HG02678 (cell line): ENCODE results near the gene MOV10L1.
"Not testable (repeated sequence)": the region's sequence is repeated elsewhere in the genome, so short reads cannot be mapped to it uniquely, and the experiment has no call there.

Experiments used
- ATAC-seq: cut with Tn5 transposase; IDR thresholded peaks from one replicate; pipeline ENCODE4 v1.9.1; 2021; ENCODE audit warnings: mild to moderate bottlenecking, moderate library complexity; ENCODE audit not compliant: unreplicated experiment

MOV10L1 gene

DNA sequence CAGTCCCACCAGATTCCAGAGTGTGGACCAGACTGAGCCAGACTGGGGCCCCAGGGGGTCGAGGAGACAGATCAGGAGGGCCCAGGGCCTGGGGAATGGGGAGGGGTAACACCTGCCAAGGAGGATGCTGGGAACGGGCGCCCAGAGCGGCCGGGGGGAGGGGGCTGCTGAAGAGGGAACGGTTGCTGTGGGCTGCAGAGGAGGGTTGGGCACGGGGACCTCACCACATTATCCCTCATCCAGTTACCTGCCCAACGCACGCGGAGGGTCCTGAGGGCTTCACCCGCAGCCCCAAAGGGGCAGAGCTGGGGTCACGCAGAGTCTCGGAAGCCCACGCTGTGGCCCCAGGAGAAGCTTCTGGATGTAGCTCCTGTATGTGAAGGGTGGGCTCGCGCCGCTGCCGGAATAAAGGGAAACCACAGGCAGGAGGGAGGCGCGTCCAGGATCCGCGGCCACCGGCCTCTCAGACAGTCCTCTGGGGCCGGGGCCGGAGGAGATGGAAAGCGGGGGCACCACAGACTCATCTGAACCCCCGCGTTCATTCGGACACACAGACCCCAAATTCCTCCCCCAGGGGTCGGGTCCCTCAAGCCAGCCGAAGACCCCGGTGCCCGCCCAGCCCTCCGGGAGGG is 110.1 kb downstream of the MOV10L1 start:
- peak; percentile 2 for ATAC-seq

DNA sequence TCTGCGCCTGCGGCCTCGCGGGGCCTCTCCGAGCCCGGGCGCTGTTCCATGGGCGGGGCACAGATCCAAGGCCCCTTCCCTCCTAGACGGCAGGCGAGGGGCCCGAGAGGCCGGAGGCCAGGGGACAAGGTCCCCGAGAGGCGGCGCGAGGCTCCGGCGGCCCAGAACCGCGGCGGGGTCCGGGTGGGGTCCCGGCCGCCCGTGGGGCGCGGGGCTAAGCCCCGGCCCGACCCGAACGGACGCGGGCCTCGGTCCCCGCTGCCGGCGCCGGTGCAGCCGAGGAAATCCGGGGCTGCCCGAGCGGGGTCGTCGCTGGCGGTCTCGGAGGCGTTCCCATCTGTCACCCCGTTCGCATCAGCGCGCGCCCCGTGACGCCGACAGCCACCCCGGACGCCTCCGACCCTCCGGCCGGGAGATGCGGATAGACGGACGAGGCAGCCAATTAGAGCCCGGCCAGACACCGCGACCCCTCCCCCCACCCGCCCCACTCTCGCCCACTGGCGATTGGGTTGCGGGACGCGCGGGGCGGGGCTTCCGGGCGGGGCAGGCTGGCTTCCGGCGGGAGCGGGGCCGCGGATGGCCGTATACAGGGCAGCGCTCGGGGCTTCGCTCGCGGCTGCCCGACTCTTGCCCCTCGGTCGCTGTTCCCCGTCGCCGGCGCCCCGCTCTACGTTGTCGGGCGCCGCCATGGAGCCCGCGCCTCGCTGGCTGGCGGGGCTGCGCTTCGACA is 110.8 kb downstream of the MOV10L1 start, which contains the start of gene SELENOO:
Gene SELENOO, plus strand, starts transcription at position 551 of the 730 bp plus-strand sequence. Its CDS starts 26 bp downstream, at position 577.
- ATAC-seq, result peak; percentile 71

DNA sequence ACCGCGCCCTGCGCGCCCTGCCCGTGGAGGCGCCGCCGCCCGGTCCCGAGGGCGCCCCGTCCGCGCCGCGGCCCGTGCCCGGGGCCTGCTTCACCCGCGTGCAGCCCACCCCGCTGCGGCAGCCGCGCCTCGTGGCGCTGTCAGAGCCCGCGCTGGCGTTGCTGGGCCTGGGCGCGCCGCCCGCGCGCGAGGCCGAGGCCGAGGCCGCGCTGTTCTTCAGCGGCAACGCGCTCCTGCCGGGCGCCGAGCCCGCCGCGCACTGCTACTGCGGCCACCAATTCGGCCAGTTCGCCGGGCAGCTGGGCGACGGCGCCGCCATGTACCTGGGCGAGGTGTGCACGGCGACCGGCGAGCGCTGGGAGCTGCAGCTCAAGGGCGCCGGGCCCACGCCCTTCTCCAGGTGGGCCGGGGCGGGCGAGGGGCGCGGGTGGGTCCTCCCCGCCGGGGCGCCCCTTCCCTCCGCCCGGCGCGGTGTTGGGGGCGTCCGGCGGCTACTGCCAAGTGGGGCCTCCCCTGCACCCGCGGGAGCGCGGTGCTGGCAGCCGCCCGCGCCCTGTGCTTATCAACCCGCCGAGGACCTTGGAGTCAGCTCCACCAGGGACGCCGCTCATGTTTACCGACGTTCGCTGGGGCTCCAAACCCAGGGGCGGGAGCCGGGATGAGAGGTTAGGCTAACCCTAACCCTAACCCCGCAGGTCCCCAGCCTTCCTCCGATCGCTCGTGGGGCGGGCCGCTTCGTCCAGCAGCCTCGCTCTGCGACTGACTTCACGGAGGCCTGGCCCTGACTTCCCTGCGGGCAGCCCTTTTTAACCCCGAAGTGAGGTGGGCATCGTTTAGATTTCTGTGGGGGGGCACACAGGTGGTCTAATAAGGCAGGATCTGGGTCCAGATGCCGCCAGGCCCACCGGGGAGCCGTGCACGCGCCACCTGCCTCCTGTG is 111.7 kb downstream of the MOV10L1 start:
- ATAC-seq, result peak; percentile 21

DNA sequence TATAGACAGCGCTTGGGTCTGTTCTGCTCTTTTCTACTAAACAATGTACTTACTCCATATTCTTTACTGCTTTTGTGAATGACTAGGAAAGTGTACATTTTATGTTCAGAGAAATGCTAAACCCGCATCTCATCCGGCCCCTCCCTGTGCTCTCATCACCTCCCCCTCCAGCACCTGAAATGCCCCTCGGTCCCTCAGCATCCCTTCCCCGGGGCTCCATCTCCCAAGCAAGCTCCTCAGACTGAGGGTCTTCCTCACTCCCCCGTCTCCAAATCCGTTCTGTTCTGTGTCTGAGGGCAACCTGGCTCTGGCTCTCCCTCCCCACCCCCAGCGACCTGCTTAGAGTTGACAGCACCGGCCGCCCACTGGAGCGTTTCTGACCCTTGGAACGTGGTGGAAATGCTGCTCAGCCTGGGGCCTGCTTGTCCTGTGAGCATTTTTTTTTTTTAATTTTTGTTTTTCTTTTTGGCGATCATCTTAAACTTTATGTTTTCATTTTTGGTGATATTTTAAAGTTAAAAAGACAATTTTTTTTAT is 112.4 kb downstream of the MOV10L1 start:
- ATAC-seq, result no peak

DNA sequence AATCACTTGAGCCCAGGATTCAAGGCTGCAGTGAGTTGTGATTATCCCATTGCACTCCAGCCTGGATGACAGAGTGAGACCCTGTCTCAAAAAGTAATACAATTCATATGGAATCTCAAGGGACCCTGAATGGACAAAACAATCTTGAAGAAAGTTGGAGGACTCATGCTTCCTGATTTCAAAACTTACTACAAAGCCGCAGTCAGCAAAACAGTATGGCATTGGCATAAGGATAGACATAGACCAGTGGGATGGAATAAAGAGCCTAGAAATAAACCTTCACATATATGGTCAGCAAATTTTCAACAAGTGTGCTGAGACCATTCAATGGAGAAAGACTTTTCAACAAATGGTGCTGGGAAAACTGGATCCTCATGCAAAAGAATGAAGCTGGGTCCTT is 113.5 kb downstream of the MOV10L1 start:
- no peak for ATAC-seq

DNA sequence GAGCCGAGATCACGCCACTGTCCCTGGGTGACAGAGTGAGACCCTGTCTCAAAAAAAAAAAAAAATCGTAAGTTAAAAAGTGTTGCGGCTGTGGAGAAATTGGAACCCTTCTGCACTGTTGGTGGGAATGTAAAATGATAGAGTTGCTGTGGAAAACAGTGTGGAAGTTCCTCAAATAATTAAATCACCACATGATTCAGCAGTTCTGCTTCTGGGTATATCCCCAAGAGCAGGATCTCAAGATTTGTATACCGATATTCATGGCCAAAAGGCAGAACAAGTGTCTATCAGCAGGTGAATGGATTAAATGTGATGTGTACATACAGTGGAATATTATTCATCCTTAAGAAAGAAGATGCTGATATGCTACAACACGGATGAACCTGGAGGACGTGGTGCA is 114.8 kb downstream of the MOV10L1 start:
- ATAC-seq, result no peak

DNA sequence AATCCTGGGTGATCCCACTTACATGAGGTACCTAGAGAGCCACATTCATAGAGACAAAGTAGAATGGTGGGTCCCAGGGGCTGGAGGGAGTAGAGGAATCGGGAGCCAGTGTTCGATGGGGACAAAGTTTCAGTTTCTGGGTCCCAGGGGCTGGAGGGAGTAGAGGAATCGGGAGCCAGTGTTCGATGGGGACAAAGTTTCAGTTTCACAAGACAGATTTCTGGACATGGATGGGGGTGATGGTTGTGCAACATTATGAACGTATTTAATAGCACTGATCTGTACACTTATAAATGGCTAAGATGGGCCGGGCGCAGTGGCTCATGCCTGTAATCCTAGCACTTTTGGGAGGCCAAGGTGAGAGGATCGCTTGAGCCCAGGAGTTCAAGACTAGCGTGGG is 115.2 kb downstream of the MOV10L1 start:
- ATAC-seq, result not testable (repeated sequence)

DNA sequence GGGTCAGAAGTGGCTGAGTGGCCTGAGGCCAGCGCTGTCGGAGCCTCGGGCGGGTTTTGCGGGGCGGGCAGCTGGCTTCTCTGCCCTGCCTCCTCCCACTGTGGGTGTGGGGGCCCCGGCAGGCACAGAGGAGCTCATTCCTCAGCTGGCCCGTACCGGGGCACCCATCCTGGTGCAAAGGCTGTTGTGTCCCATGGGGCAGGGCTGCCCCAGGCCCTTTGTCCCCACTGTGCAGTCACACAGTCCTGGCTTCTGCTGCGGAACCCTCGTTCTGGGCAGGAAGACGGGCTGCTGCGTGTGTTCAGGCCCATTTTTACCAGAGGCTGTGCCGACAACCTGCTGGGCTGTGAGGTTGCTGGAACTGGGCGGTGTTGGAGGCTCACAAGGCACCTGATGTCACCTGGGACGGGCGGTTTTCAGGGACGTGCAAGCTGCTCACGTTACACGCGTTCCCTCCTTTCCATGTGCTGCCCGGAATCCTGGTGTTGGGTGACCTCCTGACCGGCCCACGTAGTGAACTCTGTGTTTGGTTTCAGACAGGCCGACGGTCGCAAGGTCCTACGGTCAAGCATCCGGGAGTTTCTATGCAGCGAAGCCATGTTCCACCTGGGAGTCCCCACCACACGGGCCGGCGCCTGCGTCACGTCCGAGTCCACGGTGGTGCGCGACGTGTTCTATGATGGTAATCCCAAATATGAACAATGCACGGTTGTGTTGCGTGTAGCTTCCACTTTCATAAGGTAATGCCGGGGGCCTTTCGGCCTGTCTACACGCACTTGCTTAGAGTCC is 116.2 kb downstream of the MOV10L1 start:
- no peak for ATAC-seq

DNA sequence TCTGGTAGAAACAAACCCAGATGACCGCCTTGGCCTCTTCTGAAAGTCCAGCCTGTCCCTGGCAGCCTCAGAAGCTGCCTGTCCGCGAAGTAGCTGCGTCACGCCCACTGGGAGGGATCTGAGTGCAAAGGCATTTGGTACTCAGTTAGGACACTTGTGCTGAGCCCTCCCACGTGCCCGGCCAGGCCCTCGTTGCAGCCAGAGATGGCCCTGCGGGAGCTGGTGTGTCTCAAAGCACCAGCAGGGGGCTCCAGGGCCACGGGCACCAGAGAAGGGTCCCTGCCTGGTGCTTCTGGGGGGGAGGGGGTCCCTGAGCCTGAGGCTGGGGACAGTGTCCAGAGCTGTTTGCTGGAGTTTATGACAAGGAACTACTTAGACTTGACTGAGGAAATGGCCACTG is 116.8 kb downstream of the MOV10L1 start:
- no peak for ATAC-seq

DNA sequence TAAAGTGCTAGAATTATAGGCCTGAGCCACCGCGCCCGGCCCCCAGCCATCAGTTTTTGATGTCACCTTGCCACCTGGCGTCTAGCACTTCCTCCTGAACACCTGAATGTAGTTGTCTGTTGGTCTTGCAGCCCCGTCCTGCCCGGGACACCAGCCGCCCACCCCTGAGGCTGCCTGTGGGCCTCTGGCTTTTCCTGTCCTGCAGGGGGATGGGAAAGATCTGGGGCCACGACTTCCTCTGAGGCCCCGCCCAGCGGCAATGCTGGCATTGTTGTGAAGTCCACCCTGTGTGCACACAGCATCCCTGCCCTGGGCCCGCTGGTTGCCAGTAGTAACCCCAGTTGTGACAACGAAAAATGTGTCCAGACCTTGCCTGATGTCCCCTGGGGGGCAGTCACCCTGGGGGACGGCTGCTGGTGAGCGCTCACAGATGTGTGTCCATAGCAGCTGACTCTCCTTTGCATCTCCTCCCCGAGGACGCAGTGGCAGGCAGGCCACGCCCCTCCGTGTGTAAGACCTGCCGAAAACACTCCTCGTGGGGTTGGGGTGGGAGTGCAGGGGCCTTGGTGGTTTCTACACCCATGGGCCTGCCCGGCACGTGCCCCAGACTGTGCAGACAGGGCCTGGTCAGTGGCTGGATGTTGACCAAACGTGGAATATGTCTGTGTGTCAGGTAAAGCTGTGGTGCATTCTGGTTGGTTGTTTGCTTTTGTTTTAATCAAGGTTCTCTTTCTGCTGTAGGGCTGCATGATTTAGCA is 117.8 kb downstream of the MOV10L1 start:
- no peak for ATAC-seq

DNA sequence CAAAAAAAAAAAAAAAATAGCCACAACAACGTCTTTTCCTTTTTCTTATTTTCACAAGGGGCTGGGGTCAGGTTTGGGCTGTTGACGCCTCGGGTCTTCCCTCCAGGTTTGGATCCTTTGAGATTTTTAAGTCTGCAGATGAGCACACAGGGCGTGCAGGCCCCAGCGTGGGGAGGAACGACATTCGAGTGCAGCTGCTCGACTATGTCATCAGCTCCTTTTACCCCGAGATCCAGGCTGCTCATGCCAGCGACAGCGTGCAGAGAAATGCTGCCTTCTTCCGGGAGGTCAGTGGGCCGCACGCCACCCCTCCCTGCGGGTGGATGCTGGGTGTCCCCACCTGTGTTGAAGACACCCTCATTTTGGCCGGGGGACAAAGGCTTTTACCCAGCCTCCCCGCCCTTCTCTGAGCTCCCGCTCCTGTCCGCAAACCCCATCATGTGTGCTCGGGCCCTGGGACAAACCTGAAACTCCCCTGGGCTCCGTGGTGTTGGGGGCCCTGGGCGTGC is 118.7 kb downstream of the MOV10L1 start:
- ATAC-seq, result no peak

DNA sequence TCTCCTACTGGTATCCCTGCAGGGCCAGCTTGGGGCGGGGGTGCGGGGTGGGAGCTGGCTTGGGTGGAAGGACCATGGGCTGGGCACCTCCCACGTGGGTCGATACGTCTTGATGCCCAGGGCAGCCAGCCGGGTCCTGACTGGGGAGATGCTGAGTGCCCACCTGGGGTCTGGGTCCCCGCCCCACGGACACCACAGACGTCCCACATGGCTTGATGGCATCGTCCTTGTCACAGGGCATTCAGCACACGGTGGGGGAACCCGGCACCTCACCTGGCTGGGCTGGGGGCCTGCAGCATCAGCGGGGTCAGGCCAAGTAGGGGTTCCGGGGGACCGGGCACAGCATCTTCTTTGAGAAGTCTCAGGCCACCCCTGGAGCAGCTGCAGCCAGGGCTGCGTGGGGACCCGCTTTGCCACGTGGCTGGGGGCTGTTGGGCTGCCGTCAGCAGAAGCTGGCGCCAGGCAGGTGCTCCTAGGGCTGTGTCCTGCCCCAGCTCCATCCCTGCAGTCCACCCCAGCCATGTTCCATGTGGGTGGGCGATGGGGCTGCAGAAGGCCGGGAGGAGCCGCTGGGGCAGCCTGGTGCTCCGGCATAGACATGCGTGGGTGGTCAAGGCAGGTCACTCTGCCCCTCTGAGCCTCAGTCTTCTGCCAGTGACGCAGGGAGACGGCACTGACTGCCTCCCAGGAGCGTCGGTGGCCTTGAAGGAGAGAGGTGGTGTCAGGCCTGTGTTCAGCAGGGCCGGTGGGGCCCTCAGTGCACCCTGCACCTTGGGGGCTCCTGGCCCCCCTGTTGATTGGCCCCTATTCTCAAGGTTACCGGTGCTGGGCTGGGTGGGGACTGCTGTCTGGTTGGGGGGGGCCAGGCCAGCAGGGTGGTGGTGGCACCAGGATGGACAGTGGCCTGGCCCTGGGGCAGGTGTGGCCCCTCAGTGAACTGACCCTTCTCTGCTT is 119.4 kb downstream of the MOV10L1 start:
- no peak for ATAC-seq

DNA sequence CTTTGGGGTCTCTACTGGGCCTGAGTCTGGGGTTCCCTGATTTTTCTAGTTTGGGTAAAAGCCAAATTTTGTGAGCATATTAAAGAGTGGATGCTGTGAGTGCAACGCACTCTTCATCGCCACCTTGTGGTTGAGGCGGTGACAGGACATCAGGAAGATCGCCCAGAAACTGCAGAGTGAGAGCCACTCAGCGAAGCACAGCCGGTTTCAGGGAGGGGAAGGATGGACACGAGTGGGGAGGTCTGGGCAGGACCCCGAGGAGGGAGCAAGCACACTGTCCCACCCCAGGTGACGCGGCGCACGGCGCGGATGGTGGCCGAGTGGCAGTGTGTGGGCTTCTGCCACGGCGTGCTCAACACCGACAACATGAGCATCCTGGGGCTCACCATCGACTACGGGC is 120.1 kb downstream of the MOV10L1 start:
- ATAC-seq, result no peak

DNA sequence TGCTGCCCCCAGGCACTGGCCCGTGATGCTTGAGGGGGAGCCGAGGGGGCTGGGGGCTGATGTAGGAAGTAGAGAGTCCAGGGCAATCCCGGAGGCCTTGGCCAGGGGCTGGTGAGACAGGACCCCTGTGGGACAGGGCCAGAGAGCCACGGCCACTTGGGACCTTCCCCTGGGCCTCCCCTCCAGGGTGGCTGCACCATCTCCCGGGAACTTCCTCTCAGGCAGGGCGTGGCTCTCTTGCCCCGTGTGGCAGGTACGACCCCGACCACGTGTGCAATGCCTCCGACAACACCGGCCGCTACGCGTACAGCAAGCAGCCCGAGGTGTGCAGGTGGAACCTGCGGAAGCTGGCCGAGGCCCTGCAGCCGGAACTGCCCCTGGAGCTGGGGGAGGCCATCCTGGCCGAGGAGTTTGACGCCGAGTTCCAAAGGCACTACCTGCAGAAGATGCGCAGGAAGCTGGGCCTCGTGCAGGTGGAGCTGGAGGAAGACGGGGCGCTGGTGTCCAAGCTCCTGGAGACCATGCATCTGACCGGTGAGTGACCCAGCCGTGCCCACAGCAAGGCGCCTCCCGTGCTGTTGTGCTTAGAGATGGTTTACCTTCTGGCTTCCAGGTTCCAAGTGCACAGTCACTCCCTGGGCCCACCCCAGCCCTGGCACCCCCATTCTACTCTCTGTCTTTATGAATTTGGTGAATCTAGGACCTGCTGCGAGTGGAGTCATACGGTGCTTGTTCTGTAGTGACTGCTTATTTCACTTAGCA is 120.8 kb downstream of the MOV10L1 start:
- no peak for ATAC-seq

DNA sequence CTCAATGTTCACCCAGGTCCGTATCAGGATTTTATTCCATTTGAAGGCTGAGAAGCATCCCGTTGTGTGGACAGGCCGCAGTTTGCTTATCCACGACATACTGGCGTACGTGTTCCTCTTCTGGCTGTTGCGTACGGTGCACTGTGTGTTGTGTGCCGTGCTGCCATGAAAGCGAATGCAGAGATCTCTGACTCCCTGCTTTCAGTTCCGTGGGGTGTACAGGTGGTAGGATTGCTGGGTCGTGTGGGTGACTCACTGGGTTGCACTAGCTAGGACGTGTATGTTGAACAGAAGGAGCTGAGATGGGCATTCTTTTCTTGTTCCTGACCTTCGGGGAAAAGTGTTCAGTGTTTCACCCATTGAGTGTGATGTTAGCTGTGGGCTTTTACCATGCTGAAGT is 121.3 kb downstream of the MOV10L1 start:
- no peak for ATAC-seq
